HG03135 (cell line): ENCODE measurements around the gene ACBD6.

Source experiments
- ATAC-seq: cut with Tn5 transposase; IDR thresholded peaks from one replicate; pipeline ENCODE4 v1.9.1; 2021; ENCODE audit warnings: mild to moderate bottlenecking, moderate library complexity; ENCODE audit not compliant: unreplicated experiment

ACBD6 gene

GRCh38 chr1:180258935-180259334 is 243.4 kb downstream of the ACBD6 start:
- ATAC-seq: no peak

- ATAC-seq: no peak
Observed at GRCh38 chr1:180258290-180258689, 244.1 kb downstream of the ACBD6 start.

GRCh38 chr1:180257486-180257885 is 244.9 kb downstream of the ACBD6 start:
- ATAC-seq: no peak

GRCh38 chr1:180257028-180257386 is 245.4 kb downstream of the ACBD6 start:
- no peak for ATAC-seq

GRCh38 chr1:180256341-180257027 is 245.9 kb downstream of the ACBD6 start:
- ATAC-seq: no peak

- no peak for ATAC-seq
Observed at GRCh38 chr1:180255536-180256340, 246.6 kb downstream of the ACBD6 start.

- ATAC-seq: no peak
Observed at GRCh38 chr1:180254854-180255253, 247.5 kb downstream of the ACBD6 start.

GRCh38 chr1:180254496-180254819 is 247.9 kb downstream of the ACBD6 start:
- ATAC-seq: no peak

GRCh38 chr1:180253585-180254495 is 248.5 kb downstream of the ACBD6 start:
- no peak for ATAC-seq

GRCh38 chr1:180252638-180253536 is 249.5 kb downstream of the ACBD6 start:
- ATAC-seq: no peak

- no peak for ATAC-seq
Observed at GRCh38 chr1:180251526-180252305, 250.7 kb downstream of the ACBD6 start.

GRCh38 chr1:180250883-180251509 is 251.4 kb downstream of the ACBD6 start:
- ATAC-seq: no peak

- no peak for ATAC-seq
Observed at GRCh38 chr1:180250499-180250770, 251.9 kb downstream of the ACBD6 start.

- no peak for ATAC-seq
Observed at GRCh38 chr1:180249725-180250498, 252.5 kb downstream of the ACBD6 start.

- ATAC-seq: no peak
Observed at GRCh38 chr1:180248731-180249681, 253.4 kb downstream of the ACBD6 start.

- ATAC-seq: no peak
Observed at GRCh38 chr1:180248176-180248575, 254.2 kb downstream of the ACBD6 start.

- no peak for ATAC-seq
Observed at GRCh38 chr1:180247580-180247979, 254.8 kb downstream of the ACBD6 start.

- ATAC-seq: no peak
Observed at GRCh38 chr1:180247061-180247460, 255.3 kb downstream of the ACBD6 start.
